B cell (primary cell): ENCODE data around the gene CNTNAP2.

Experiments
- CTCF ChIP-seq: fragments of 200-600 bp; IDR thresholded peaks from one replicate; pipeline ENCODE4 v1.8.0; 2022; ENCODE audit warnings: antibody characterized with exemption, mild to moderate bottlenecking
- EZH2 ChIP-seq: IDR thresholded peaks from 2 replicates; pipeline ENCODE4 v1.6.1; 2012; ENCODE audit warnings: borderline replicate concordance, low read depth, mild to moderate bottlenecking, moderate library complexity, low read length; ENCODE audit not compliant: insufficient read depth, poor library complexity, severe bottlenecking

- TF ChIP-seq CTCF = no peak
- no peak for TF ChIP-seq EZH2
Measured at GRCh38 chr7:147721962-147722830, 1605.6 kb downstream of the CNTNAP2 start.
